ENCODE results near the gene OXLD1.

OXLD1 gene

GRCh38 chr17:81656118-81656743 lies 10.2 kb downstream of the OXLD1 start, which contains the start of gene PDE6G:
PDE6G (minus strand) TSS chr17:81656542; CDS start chr17:81653305, 3,237 bp downstream.
- Histone ChIP-seq H3K36me3 (ENCODE audit: insufficient read depth, low read length) (no peaks in the 10 kb centered on the region), H3K4me3 (no peak within 1 kb of the TSS), H3K9ac (ENCODE audit: insufficient read length) (no peak within 1 kb of the TSS), H3K9me3 (ENCODE audit: low read depth, low read length) (no peaks in the 10 kb centered on the region), H3K27ac (no peak within 1 kb of the TSS)
- TF ChIP-seq FOXP2 (optimal IDR thresholded peaks at IDR 0.05; ENCODE audit: control extremely low read depth, extremely low read length, insufficient read depth) (no peak), POLR2AphosphoS5 (IDR thresholded peaks at IDR 0.05; ENCODE audit: borderline replicate concordance, low read depth, low read length) (no peak), EZH2 (IDR thresholded peaks at IDR 0.05) (no peak)
- no peak for DNase-seq (ENCODE audit: low read depth, low spot score)

- TF ChIP-seq EZH2 (IDR thresholded peaks at IDR 0.05): no peak
- TF ChIP-seq POLR2AphosphoS5 (IDR thresholded peaks at IDR 0.05; ENCODE audit: borderline replicate concordance, low read depth, low read length): no peak
- no peak for TF ChIP-seq FOXP2 (optimal IDR thresholded peaks at IDR 0.05; ENCODE audit: control extremely low read depth, extremely low read length, insufficient read depth)
- H3K4me3 ChIP-seq: no peak overlapping the region
- H3K9ac ChIP-seq (ENCODE audit: insufficient read length): no peak overlapping the region
- H3K36me3 ChIP-seq (ENCODE audit: insufficient read depth, low read length): no peaks in the 10 kb centered on the region
- no peak for DNase-seq (ENCODE audit: low read depth, low spot score)
- no peaks in the 10 kb centered on the region for H3K9me3 ChIP-seq (ENCODE audit: low read depth, low read length)
- H3K27ac ChIP-seq: no peak overlapping the region
Measured at GRCh38 chr17:81655378-81656117, 10.9 kb downstream of the OXLD1 start.

- peak overlapping the region; percentile 67 for H3K27ac ChIP-seq
- H3K4me3 ChIP-seq: no peak overlapping the region; the same call in 1 of the 2 replicates
- no peak for TF ChIP-seq FOXP2 (optimal IDR thresholded peaks at IDR 0.05; ENCODE audit: control extremely low read depth, extremely low read length, insufficient read depth)
- no peak for TF ChIP-seq POLR2AphosphoS5 (IDR thresholded peaks at IDR 0.05; ENCODE audit: borderline replicate concordance, low read depth, low read length)
- TF ChIP-seq EZH2 (IDR thresholded peaks at IDR 0.05): no peak
- no peak for DNase-seq (ENCODE audit: low read depth, low spot score)
- no peaks in the 10 kb centered on the region for H3K36me3 ChIP-seq (ENCODE audit: insufficient read depth, low read length)
- H3K9me3 ChIP-seq (ENCODE audit: low read depth, low read length): no peaks in the 10 kb centered on the region
- no peak overlapping the region for H3K9ac ChIP-seq (ENCODE audit: insufficient read length)
Measured at GRCh38 chr17:81652906-81653771, 13.3 kb downstream of the OXLD1 start.

- Histone ChIP-seq H3K36me3 (ENCODE audit: insufficient read depth, low read length) (no peaks in the 10 kb centered on the region), H3K4me3 (no peak overlapping the region), H3K27ac (no peak overlapping the region), H3K9me3 (ENCODE audit: low read depth, low read length) (no peaks in the 10 kb centered on the region), H3K9ac (ENCODE audit: insufficient read length) (no peak overlapping the region)
- TF ChIP-seq EZH2 (IDR thresholded peaks at IDR 0.05) (no peak), POLR2AphosphoS5 (IDR thresholded peaks at IDR 0.05; ENCODE audit: borderline replicate concordance, low read depth, low read length) (no peak), FOXP2 (optimal IDR thresholded peaks at IDR 0.05; ENCODE audit: control extremely low read depth, extremely low read length, insufficient read depth) (no peak)
- DNase-seq (ENCODE audit: low read depth, low spot score): no peak
Measured at GRCh38 chr17:81651692-81652091, 14.7 kb downstream of the OXLD1 start.

GRCh38 chr17:81650951-81651350 lies 15.5 kb downstream of the OXLD1 start:
- no peak for TF ChIP-seq POLR2AphosphoS5 (IDR thresholded peaks at IDR 0.05; ENCODE audit: borderline replicate concordance, low read depth, low read length)
- TF ChIP-seq EZH2 (IDR thresholded peaks at IDR 0.05): no peak
- no peak for TF ChIP-seq FOXP2 (optimal IDR thresholded peaks at IDR 0.05; ENCODE audit: control extremely low read depth, extremely low read length, insufficient read depth)
- Histone ChIP-seq H3K27ac (no peak overlapping the region), H3K36me3 (ENCODE audit: insufficient read depth, low read length) (no peaks in the 10 kb centered on the region), H3K4me3 (no peak overlapping the region), H3K9me3 (ENCODE audit: low read depth, low read length) (no peaks in the 10 kb centered on the region), H3K9ac (ENCODE audit: insufficient read length) (no peak overlapping the region)
- DNase-seq (ENCODE audit: low read depth, low spot score): no peak

- Histone ChIP-seq H3K9me3 (ENCODE audit: low read depth, low read length) (no peaks in the 10 kb centered on the region), H3K27ac (no peak overlapping the region), H3K36me3 (ENCODE audit: insufficient read depth, low read length) (no peaks in the 10 kb centered on the region), H3K9ac (ENCODE audit: insufficient read length) (no peak overlapping the region), H3K4me3 (no peak overlapping the region)
- TF ChIP-seq EZH2 (IDR thresholded peaks at IDR 0.05) (no peak), FOXP2 (optimal IDR thresholded peaks at IDR 0.05; ENCODE audit: control extremely low read depth, extremely low read length, insufficient read depth) (no peak), POLR2AphosphoS5 (IDR thresholded peaks at IDR 0.05; ENCODE audit: borderline replicate concordance, low read depth, low read length) (no peak)
- DNase-seq (ENCODE audit: low read depth, low spot score): no peak
Measured at GRCh38 chr17:81648707-81649085, 17.7 kb downstream of the OXLD1 start.

- no peak overlapping the region for H3K9ac ChIP-seq (ENCODE audit: insufficient read length)
- no peak overlapping the region for H3K27ac ChIP-seq
- H3K9me3 ChIP-seq (ENCODE audit: low read depth, low read length): no peaks in the 10 kb centered on the region
- H3K36me3 ChIP-seq (ENCODE audit: insufficient read depth, low read length): no peaks in the 10 kb centered on the region
- H3K4me3 ChIP-seq: no peak overlapping the region
- no peak for DNase-seq (ENCODE audit: low read depth, low spot score)
- no peak for TF ChIP-seq EZH2 (IDR thresholded peaks at IDR 0.05)
- no peak for TF ChIP-seq FOXP2 (optimal IDR thresholded peaks at IDR 0.05; ENCODE audit: control extremely low read depth, extremely low read length, insufficient read depth)
- no peak for TF ChIP-seq POLR2AphosphoS5 (IDR thresholded peaks at IDR 0.05; ENCODE audit: borderline replicate concordance, low read depth, low read length)
Measured at GRCh38 chr17:81648013-81648706, 18.2 kb downstream of the OXLD1 start.
